ENCODE measurements around the gene ARHGAP33. TPM values are rescaled to one million over a fixed set of nuclear protein-coding genes. Genes with fewer than 3 reads are reported as not detected.

Gene ARHGAP33
- total RNA-seq, 5 donors from 2014 or later (not counting 1 experiment from before 2014, with no cell fraction given), result 19.7 to 38.5 (median 22.8) TPM

- ChIA-PET CTCF (no interaction called here), POLR2A (interaction anchor here in 1 of 2 donors (0.5 kb wide), 1 partner anchor 108 kb away, joined by 7 read pairs; no protein-coding TSS in a partner anchor)
- H3K36me3 ChIP-seq (ENCODE audit: control insufficient read depth in 2 of 2, extremely low read depth in 1 of 2, insufficient read depth in 1 of 2, low read length in 1 of 2), result peaks cover 3 to 27% of the 10 kb centered on the region in 2 donors
- Mint-ChIP-seq H3K36me3 (peaks cover 16% of the 10 kb centered on the region), H3K27ac (no peak overlapping the region), H3K27me3 (peaks cover 2 to 5% of the 10 kb centered on the region in 2 donors), H3K9me3 (no peaks in the 10 kb centered on the region), H3K4me3 (peak overlapping the region; percentile 25 to 95 (median 54)), H3K4me1 (peaks cover 31 to 47% (median 38%) of the 10 kb centered on the region in 3 donors)
- H3K27me3 ChIP-seq (replicated peaks in 1 of 2; ENCODE audit: control insufficient read depth in 2 of 2, extremely low read depth in 1 of 2, insufficient read depth in 2 of 2, low read length in 1 of 2), result peaks cover 0 to 5% of the 10 kb centered on the region in 2 experiments
- H3K4me3 ChIP-seq (ENCODE audit: control insufficient read depth in 1 of 2, extremely low read depth in 1 of 2, low read length in 1 of 2), result no peak overlapping the region
- H3K9me3 ChIP-seq, result no peaks in the 10 kb centered on the region
- DNase-seq (no peak), ATAC-seq (replicated peaks in 1 of 4) (no peak)
- H3K27ac ChIP-seq (ENCODE audit: low read length), result no peak overlapping the region
- no CpG with 5 or more reads among the region's 5 CpGs for WGBS (ENCODE audit: insufficient coverage)
- H3K4me1 ChIP-seq (ENCODE audit: control insufficient read depth in 1 of 2, extremely low read depth in 1 of 2, insufficient read depth in 2 of 2, low read length in 2 of 2), result peaks cover 11 to 42% of the 10 kb centered on the region in 2 experiments
Measured at GRCh38 chr19:35750167-35750566, 25.2 kb upstream of the ARHGAP33 start.

- Histone ChIP-seq H3K4me1 (ENCODE audit: control insufficient read depth in 1 of 2, extremely low read depth in 1 of 2, insufficient read depth in 2 of 2, low read length in 2 of 2) (peaks cover 19 to 45% of the 10 kb centered on the region in 2 experiments), H3K36me3 (ENCODE audit: control insufficient read depth in 2 of 2, extremely low read depth in 1 of 2, insufficient read depth in 1 of 2, low read length in 1 of 2) (peaks cover 3 to 27% of the 10 kb centered on the region in 2 donors), H3K4me3 (ENCODE audit: control insufficient read depth in 1 of 2, extremely low read depth in 1 of 2, low read length in 1 of 2) (no peak overlapping the region), H3K27me3 (replicated peaks in 1 of 2; ENCODE audit: control insufficient read depth in 2 of 2, extremely low read depth in 1 of 2, insufficient read depth in 2 of 2, low read length in 1 of 2) (peaks cover 0 to 17% of the 10 kb centered on the region in 2 experiments), H3K9me3 (no peaks in the 10 kb centered on the region), H3K27ac (ENCODE audit: low read length) (no peak overlapping the region)
- H3K36me3 Mint-ChIP-seq, result peaks cover 13% of the 10 kb centered on the region
- ATAC-seq (replicated peaks in 1 of 4) (no peak), DNase-seq (no peak)
- no peak overlapping the region for H3K4me3 Mint-ChIP-seq
- POLR2A ChIA-PET, result no interaction called here
- H3K9me3 Mint-ChIP-seq, result no peaks in the 10 kb centered on the region
- 97% methylated on average over 5 of the region's 14 CpGs for WGBS (ENCODE audit: insufficient coverage)
- H3K27ac Mint-ChIP-seq, result no peak overlapping the region
- H3K4me1 Mint-ChIP-seq, result peaks cover 28 to 42% (median 34%) of the 10 kb centered on the region in 3 donors
- CTCF ChIA-PET, result no interaction called here
- H3K27me3 Mint-ChIP-seq, result peaks cover 7 to 10% of the 10 kb centered on the region in 2 donors
Measured at GRCh38 chr19:35751839-35752745, 23.3 kb upstream of the ARHGAP33 start.

GRCh38 chr19:35752746-35753350 is 22.5 kb upstream of the ARHGAP33 start:
- Histone ChIP-seq H3K36me3 (ENCODE audit: control insufficient read depth in 2 of 2, extremely low read depth in 1 of 2, insufficient read depth in 1 of 2, low read length in 1 of 2) (peaks cover 3 to 27% of the 10 kb centered on the region in 2 donors), H3K9me3 (no peaks in the 10 kb centered on the region), H3K27ac (ENCODE audit: low read length) (no peak overlapping the region), H3K27me3 (replicated peaks in 1 of 2; ENCODE audit: control insufficient read depth in 2 of 2, extremely low read depth in 1 of 2, insufficient read depth in 2 of 2, low read length in 1 of 2) (peaks cover 0 to 21% of the 10 kb centered on the region in 2 experiments), H3K4me1 (ENCODE audit: control insufficient read depth in 1 of 2, extremely low read depth in 1 of 2, insufficient read depth in 2 of 2, low read length in 2 of 2) (peaks cover 23 to 48% of the 10 kb centered on the region in 2 experiments), H3K4me3 (ENCODE audit: control insufficient read depth in 1 of 2, extremely low read depth in 1 of 2, low read length in 1 of 2) (no peak overlapping the region)
- DNase-seq, result no peak
- H3K4me3 Mint-ChIP-seq, result no peak overlapping the region
- ATAC-seq (replicated peaks in 1 of 4), result no peak
- no peak overlapping the region for H3K27ac Mint-ChIP-seq
- WGBS (ENCODE audit: insufficient coverage), result 96% methylated on average over 12 of the region's 20 CpGs
- no peaks in the 10 kb centered on the region for H3K9me3 Mint-ChIP-seq
- H3K4me1 Mint-ChIP-seq, result peaks cover 29 to 43% (median 42%) of the 10 kb centered on the region in 3 donors
- ChIA-PET POLR2A (no interaction called here), CTCF (interaction anchor here in 1 of 2 donors (0.6 kb wide), 1 partner anchor 46 kb away, joined by 3 read pairs; no protein-coding TSS in a partner anchor)
- peaks cover 12% of the 10 kb centered on the region for H3K36me3 Mint-ChIP-seq
- H3K27me3 Mint-ChIP-seq, result peaks cover 7 to 10% of the 10 kb centered on the region in 2 donors

GRCh38 chr19:35753634-35754369 is 21.6 kb upstream of the ARHGAP33 start:
- no peaks in the 10 kb centered on the region for H3K9me3 Mint-ChIP-seq
- ATAC-seq (replicated peaks in 1 of 4) (no peak), DNase-seq (no peak)
- H3K27me3 ChIP-seq (replicated peaks in 1 of 2; ENCODE audit: control insufficient read depth in 2 of 2, extremely low read depth in 1 of 2, insufficient read depth in 2 of 2, low read length in 1 of 2), result peaks cover 0 to 21% of the 10 kb centered on the region in 2 experiments
- WGBS (ENCODE audit: insufficient coverage), result 94% methylated on average over 17 of the region's 20 CpGs
- H3K27me3 Mint-ChIP-seq, result peaks cover 7 to 10% of the 10 kb centered on the region in 2 donors
- peaks cover 22 to 47% of the 10 kb centered on the region in 2 experiments for H3K4me1 ChIP-seq (ENCODE audit: control insufficient read depth in 1 of 2, extremely low read depth in 1 of 2, insufficient read depth in 2 of 2, low read length in 2 of 2)
- no peak overlapping the region for H3K4me3 ChIP-seq (ENCODE audit: control insufficient read depth in 1 of 2, extremely low read depth in 1 of 2, low read length in 1 of 2)
- no peak overlapping the region for H3K4me3 Mint-ChIP-seq
- H3K27ac ChIP-seq (ENCODE audit: low read length), result no peak overlapping the region
- ChIA-PET POLR2A (no interaction called here), CTCF (interaction anchor here (0.6 to 0.7 kb wide), 2 partner anchors 8 to 47 kb away, joined by 3 read pairs; partner anchors contain the start of gene PSENEN (in 1 of the 2))
- H3K36me3 Mint-ChIP-seq, result peaks cover 9% of the 10 kb centered on the region
- peaks cover 24 to 44% (median 37%) of the 10 kb centered on the region in 3 donors for H3K4me1 Mint-ChIP-seq
- peaks cover 3 to 27% of the 10 kb centered on the region in 2 donors for H3K36me3 ChIP-seq (ENCODE audit: control insufficient read depth in 2 of 2, extremely low read depth in 1 of 2, insufficient read depth in 1 of 2, low read length in 1 of 2)
- H3K27ac Mint-ChIP-seq, result no peak overlapping the region
- H3K9me3 ChIP-seq, result no peaks in the 10 kb centered on the region

DNA sequence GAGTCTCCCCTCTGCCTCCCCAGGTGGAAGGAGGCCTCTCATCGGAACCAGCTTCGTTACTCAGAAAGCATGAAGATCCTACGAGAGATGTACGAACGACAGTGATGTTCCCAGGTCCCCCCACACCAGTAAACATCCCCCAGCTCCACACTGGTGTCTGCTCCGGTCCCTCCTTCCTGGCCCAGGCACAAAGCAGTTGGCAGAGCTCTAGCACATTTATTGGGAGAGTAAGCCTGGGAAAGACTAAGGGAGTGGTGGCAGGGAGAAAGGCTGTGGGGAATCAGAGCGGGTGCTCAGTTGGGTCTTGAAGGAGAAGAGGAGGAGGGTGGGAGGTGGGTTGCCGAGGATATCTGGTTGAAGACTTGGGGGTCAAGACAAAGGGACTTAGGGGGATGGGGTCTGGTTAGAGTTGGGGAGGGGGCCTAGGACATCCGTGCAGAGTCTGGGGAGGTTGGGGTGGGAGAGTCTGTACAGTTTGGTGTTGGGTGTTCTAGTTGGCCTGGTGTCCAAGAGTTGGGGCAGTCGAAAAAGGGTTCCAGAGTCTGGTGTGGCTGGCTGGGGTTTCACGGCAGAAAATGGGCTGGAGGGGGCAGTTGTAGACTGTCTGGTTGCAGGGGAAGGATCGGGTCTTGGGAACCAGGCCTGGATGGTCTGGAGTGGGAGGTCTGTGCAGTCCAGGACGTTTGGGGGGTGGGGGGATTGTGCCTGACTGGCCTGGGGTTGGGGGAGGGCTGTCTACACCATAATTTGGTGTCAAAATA is 20.8 kb upstream of the ARHGAP33 start:
- Histone ChIP-seq H3K36me3 (ENCODE audit: control insufficient read depth in 2 of 2, extremely low read depth in 1 of 2, insufficient read depth in 1 of 2, low read length in 1 of 2) (peaks cover 3 to 30% of the 10 kb centered on the region in 2 donors), H3K9me3 (no peaks in the 10 kb centered on the region), H3K4me1 (ENCODE audit: control insufficient read depth in 1 of 2, extremely low read depth in 1 of 2, insufficient read depth in 2 of 2, low read length in 2 of 2) (peaks cover 20 to 48% of the 10 kb centered on the region in 2 experiments), H3K4me3 (ENCODE audit: control insufficient read depth in 1 of 2, extremely low read depth in 1 of 2, low read length in 1 of 2) (no peak overlapping the region), H3K27me3 (replicated peaks in 1 of 2; ENCODE audit: control insufficient read depth in 2 of 2, extremely low read depth in 1 of 2, insufficient read depth in 2 of 2, low read length in 1 of 2) (peaks cover 0 to 21% of the 10 kb centered on the region in 2 experiments), H3K27ac (ENCODE audit: low read length) (no peak overlapping the region)
- 89% methylated on average over 6 of the region's 13 CpGs for WGBS (ENCODE audit: insufficient coverage)
- peak overlapping the region in 2 of 3 donors; percentile 52 to 60 for H3K4me3 Mint-ChIP-seq
- CTCF ChIA-PET, result interaction anchor here in 1 of 2 donors (0.7 kb wide), 1 partner anchor 9 kb away, joined by 3 read pairs; the partner anchor contains the start of gene PSENEN
- POLR2A ChIA-PET, result no interaction called here
- H3K36me3 Mint-ChIP-seq, result peaks cover 10% of the 10 kb centered on the region
- ATAC-seq (replicated peaks in 1 of 4), result no peak
- H3K27me3 Mint-ChIP-seq, result peaks cover 7 to 10% of the 10 kb centered on the region in 2 donors
- peaks cover 28 to 45% (median 40%) of the 10 kb centered on the region in 3 donors for H3K4me1 Mint-ChIP-seq
- H3K9me3 Mint-ChIP-seq, result no peaks in the 10 kb centered on the region
- no peak for DNase-seq
- no peak overlapping the region for H3K27ac Mint-ChIP-seq
